Measurements from ENCODE around the gene PALM2AKAP2. TPM values are rescaled to one million over a fixed set of nuclear protein-coding genes. Genes with fewer than 3 reads are reported as not detected.

Gene PALM2AKAP2
- total RNA-seq, 1 donor from 2014 or later, result 5.5 TPM

GRCh38 chr9:109797006-109797405 lies 17.0 kb downstream of the PALM2AKAP2 start:
- no peaks in the 10 kb centered on the region for H3K9me3 Mint-ChIP-seq
- H3K4me3 Mint-ChIP-seq, result no peak overlapping the region
- H3K36me3 Mint-ChIP-seq (ENCODE audit: low read depth), result no peaks in the 10 kb centered on the region
- no peak overlapping the region for H3K27ac Mint-ChIP-seq
- peaks cover 4% of the 10 kb centered on the region for H3K27me3 Mint-ChIP-seq (ENCODE audit: insufficient read depth)
- no peaks in the 10 kb centered on the region for H3K4me1 Mint-ChIP-seq (ENCODE audit: low read depth)
- no peak for DNase-seq (ENCODE audit: low spot score)
- intact Hi-C loops (cut with micrococcal nuclease), result no loop called here

GRCh38 chr9:109797509-109797908 lies 17.5 kb downstream of the PALM2AKAP2 start:
- Mint-ChIP-seq H3K27me3 (ENCODE audit: insufficient read depth) (peaks cover 5% of the 10 kb centered on the region), H3K4me3 (no peak overlapping the region), H3K27ac (no peak overlapping the region), H3K36me3 (ENCODE audit: low read depth) (no peaks in the 10 kb centered on the region), H3K9me3 (no peaks in the 10 kb centered on the region), H3K4me1 (ENCODE audit: low read depth) (no peaks in the 10 kb centered on the region)
- no peak for DNase-seq (ENCODE audit: low spot score)
- intact Hi-C loops (cut with micrococcal nuclease), result no loop called here

- no peak overlapping the region for H3K4me3 Mint-ChIP-seq
- H3K4me1 Mint-ChIP-seq (ENCODE audit: low read depth), result no peaks in the 10 kb centered on the region
- peaks cover 9% of the 10 kb centered on the region for H3K27me3 Mint-ChIP-seq (ENCODE audit: insufficient read depth)
- intact Hi-C loops (cut with micrococcal nuclease), result no loop called here
- H3K27ac Mint-ChIP-seq, result no peak overlapping the region
- no peak for DNase-seq (ENCODE audit: low spot score)
- H3K36me3 Mint-ChIP-seq (ENCODE audit: low read depth), result no peaks in the 10 kb centered on the region
- H3K9me3 Mint-ChIP-seq, result no peaks in the 10 kb centered on the region
Observed at GRCh38 chr9:109799141-109799540, 19.1 kb downstream of the PALM2AKAP2 start.

DNA sequence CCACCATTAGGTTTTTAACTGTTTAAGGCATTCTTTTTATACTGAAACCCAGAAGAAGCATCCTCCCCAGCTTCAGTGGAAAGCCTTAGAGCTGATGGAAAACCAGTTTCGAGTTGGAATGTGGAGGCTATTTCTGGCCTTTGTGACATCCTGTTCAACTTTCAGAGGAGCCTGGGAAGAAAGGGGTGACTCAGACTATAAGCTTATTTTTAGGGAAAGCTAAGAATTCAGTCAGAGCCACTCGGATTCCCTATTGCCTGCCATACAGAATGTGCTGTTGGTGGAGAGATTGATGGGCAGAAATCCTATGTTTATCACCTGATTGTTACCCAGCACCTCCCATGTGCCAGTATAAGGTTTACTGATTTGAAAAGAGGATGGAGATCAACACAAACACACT lies 19.8 kb downstream of the PALM2AKAP2 start:
- H3K27me3 Mint-ChIP-seq (ENCODE audit: insufficient read depth), result peaks cover 7% of the 10 kb centered on the region
- intact Hi-C loops (cut with micrococcal nuclease), result no loop called here
- H3K36me3 Mint-ChIP-seq (ENCODE audit: low read depth), result no peaks in the 10 kb centered on the region
- no peak for DNase-seq (ENCODE audit: low spot score)
- H3K4me3 Mint-ChIP-seq, result no peak overlapping the region
- H3K9me3 Mint-ChIP-seq, result no peaks in the 10 kb centered on the region
- H3K4me1 Mint-ChIP-seq (ENCODE audit: low read depth), result no peaks in the 10 kb centered on the region
- H3K27ac Mint-ChIP-seq, result no peak overlapping the region

DNA sequence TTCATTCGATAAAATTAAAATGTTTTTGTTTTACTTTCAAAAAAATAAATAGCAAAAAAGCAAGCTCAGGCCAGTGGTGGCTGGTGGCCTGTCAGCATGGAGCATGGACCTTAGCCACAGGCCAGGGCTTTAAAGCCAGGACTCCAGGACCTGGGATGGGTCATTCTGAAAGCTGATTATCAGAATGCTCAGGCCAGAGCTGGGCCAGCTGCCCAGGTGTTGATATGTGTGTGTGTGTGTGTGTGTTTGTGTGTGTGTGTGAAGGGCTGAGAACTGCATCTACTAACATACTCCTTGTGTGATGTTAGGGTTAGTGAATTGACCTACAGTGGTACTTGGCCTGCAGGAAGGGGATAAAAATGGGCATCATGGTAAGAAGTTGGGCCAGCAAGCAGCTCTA lies 21.5 kb downstream of the PALM2AKAP2 start:
- no peaks in the 10 kb centered on the region for H3K36me3 Mint-ChIP-seq (ENCODE audit: low read depth)

DNA sequence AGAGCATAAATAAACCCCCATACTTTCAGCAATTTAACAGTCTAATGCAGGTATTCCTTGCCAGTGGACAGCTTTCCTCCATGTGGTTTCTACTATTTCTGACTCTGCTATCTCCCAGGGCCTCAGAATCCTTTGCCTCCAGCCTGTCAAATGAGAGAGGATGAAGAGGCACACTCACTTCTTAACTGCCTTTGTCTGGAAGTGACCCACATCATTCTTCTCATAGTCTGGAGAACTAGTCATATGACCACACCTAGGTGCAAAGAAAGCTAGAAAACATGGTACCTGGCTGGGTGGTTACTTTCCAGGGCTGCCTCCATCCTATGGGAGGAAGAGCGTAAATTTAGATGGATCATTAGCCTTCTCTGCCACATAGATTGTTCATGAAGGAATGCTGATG lies 22.5 kb downstream of the PALM2AKAP2 start:
- Mint-ChIP-seq H3K27ac (no peak overlapping the region), H3K4me3 (no peak overlapping the region), H3K9me3 (peaks cover 4% of the 10 kb centered on the region), H3K36me3 (ENCODE audit: low read depth) (no peaks in the 10 kb centered on the region), H3K4me1 (ENCODE audit: low read depth) (peaks cover 7% of the 10 kb centered on the region), H3K27me3 (ENCODE audit: insufficient read depth) (peaks cover 20% of the 10 kb centered on the region)
- intact Hi-C loops (cut with micrococcal nuclease), result no loop called here
- no peak for DNase-seq (ENCODE audit: low spot score)

More for the DNA sequence above, 21.5 kb downstream of the PALM2AKAP2 start:
- Mint-ChIP-seq H3K27ac (no peak overlapping the region), H3K4me3 (no peak overlapping the region), H3K4me1 (ENCODE audit: low read depth) (peaks cover 2% of the 10 kb centered on the region), H3K9me3 (no peaks in the 10 kb centered on the region), H3K27me3 (ENCODE audit: insufficient read depth) (peaks cover 16% of the 10 kb centered on the region)
- intact Hi-C loops (cut with micrococcal nuclease), result no loop called here
- no peak for DNase-seq (ENCODE audit: low spot score)

DNA sequence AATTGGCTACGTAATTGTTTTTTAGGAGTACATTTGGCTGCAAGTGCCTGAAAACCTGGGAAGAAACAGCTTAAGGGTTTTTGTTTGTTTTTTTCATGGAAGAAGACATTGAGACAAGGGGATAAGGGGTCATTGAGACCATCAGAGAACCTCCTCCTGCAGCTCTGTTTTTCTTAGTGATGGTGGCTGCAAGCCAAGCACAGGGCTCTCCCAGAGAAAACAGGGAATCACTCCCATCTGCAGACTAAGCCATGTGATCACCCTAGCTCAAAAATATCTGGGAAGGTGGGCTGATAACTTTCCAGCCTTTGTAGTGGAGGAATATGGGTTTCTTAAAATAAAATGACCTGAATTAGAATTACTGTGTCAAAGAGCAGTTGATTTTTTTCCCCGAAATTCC lies 25.1 kb downstream of the PALM2AKAP2 start:
- Mint-ChIP-seq H3K36me3 (ENCODE audit: low read depth) (no peaks in the 10 kb centered on the region), H3K27me3 (ENCODE audit: insufficient read depth) (peaks cover 19% of the 10 kb centered on the region), H3K4me1 (ENCODE audit: low read depth) (peaks cover 7% of the 10 kb centered on the region), H3K4me3 (no peak overlapping the region), H3K27ac (no peak overlapping the region), H3K9me3 (peaks cover 14% of the 10 kb centered on the region)
- intact Hi-C loops (cut with micrococcal nuclease), result no loop called here
- DNase-seq (ENCODE audit: low spot score), result no peak

GRCh38 chr9:109806506-109807115 lies 26.6 kb downstream of the PALM2AKAP2 start:
- H3K4me1 Mint-ChIP-seq (ENCODE audit: low read depth), result peaks cover 7% of the 10 kb centered on the region
- H3K27ac Mint-ChIP-seq, result no peak overlapping the region
- no peak overlapping the region for H3K4me3 Mint-ChIP-seq
- DNase-seq (ENCODE audit: low spot score), result no peak
- H3K9me3 Mint-ChIP-seq, result peaks cover 14% of the 10 kb centered on the region
- peaks cover 28% of the 10 kb centered on the region for H3K27me3 Mint-ChIP-seq (ENCODE audit: insufficient read depth)
- no peaks in the 10 kb centered on the region for H3K36me3 Mint-ChIP-seq (ENCODE audit: low read depth)
- intact Hi-C loops (cut with micrococcal nuclease), result no loop called here

DNA sequence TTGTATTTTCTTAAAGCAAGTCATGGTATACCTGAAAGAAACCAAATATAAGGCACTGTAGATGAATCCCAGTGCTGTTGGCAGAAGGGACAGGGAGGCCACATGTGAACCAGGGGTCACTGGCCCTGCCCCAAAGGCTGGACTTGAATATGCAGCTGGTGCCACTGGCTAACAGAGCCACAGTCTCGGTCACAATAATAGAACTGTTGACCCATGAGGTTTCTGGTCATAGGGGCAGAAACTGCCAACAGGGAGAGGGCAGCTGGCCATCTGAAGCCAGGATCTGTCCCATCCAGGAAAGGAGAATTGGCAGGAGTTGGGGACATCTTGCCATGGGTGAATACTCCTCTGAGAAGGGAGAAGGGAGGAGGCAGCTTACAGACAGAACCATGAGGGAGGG lies 31.9 kb downstream of the PALM2AKAP2 start:
- Mint-ChIP-seq H3K9me3 (peaks cover 11% of the 10 kb centered on the region), H3K4me1 (ENCODE audit: low read depth) (peaks cover 9% of the 10 kb centered on the region), H3K27ac (no peak overlapping the region), H3K27me3 (ENCODE audit: insufficient read depth) (peaks cover 10% of the 10 kb centered on the region), H3K36me3 (ENCODE audit: low read depth) (no peaks in the 10 kb centered on the region), H3K4me3 (no peak overlapping the region)
- intact Hi-C loops (cut with micrococcal nuclease), result loop anchor here (10.0 kb wide), 2 partner anchors 77 to 367 kb away; no protein-coding TSS in a partner anchor
- DNase-seq (ENCODE audit: low spot score), result no peak

DNA sequence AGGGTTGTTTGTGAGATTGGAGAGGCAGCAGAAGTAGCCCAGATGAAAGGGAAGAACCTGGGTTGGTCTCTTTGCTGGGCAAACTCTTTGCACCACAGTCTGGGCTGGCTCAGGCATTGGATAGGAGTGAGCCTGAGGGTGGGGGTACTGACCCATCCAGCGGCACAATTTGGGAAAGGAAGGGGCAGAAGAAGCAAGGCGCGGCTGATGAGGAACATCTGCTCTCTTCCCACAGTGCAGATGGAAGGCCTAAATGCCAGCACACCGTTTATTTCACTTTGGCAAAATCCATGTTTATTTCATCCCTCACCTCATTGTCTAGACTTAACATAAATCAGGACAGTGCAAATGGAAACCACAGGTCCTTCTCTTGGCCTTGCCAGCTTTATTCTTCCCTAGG lies 32.3 kb downstream of the PALM2AKAP2 start:
- no peak overlapping the region for H3K27ac Mint-ChIP-seq
- no peak overlapping the region for H3K4me3 Mint-ChIP-seq
- peaks cover 10% of the 10 kb centered on the region for H3K9me3 Mint-ChIP-seq
- intact Hi-C loops (cut with micrococcal nuclease), result loop anchor here (10.0 kb wide), 2 partner anchors 78 to 368 kb away; no protein-coding TSS in a partner anchor
- H3K4me1 Mint-ChIP-seq (ENCODE audit: low read depth), result peaks cover 7% of the 10 kb centered on the region
- no peak for DNase-seq (ENCODE audit: low spot score)
- H3K36me3 Mint-ChIP-seq (ENCODE audit: low read depth), result no peaks in the 10 kb centered on the region
- H3K27me3 Mint-ChIP-seq (ENCODE audit: insufficient read depth), result peaks cover 9% of the 10 kb centered on the region

DNA sequence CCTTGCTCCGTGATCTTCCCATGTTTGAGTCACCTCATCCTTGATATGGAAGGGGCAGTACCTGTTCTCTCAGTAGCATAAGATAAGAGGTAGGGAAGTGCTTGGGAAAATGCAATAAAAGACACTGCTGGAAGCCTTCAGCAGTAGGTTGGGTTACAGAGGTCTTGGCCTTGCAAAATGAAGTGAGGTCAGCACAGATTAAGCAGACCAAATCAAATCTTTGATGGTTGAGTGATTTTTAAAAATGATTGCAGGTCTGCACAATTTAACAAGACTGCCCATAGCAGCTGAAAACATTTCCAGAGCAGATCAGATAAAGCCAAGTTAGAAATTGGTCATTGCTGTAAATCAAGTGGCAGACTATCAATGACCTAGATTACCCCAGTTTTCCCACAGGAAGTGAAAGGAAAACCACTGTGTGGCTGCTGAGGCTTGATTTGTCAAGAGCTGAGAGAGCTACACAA lies 32.9 kb downstream of the PALM2AKAP2 start:
- no peaks in the 10 kb centered on the region for H3K36me3 Mint-ChIP-seq (ENCODE audit: low read depth)
- H3K9me3 Mint-ChIP-seq, result peaks cover 9% of the 10 kb centered on the region
- DNase-seq (ENCODE audit: low spot score), result no peak
- H3K4me1 Mint-ChIP-seq (ENCODE audit: low read depth), result peaks cover 11% of the 10 kb centered on the region
- no peak overlapping the region for H3K4me3 Mint-ChIP-seq
- no peak overlapping the region for H3K27ac Mint-ChIP-seq
- peaks cover 10% of the 10 kb centered on the region for H3K27me3 Mint-ChIP-seq (ENCODE audit: insufficient read depth)
- intact Hi-C loops (cut with micrococcal nuclease), result loop anchor here (10.0 kb wide), 2 partner anchors 78 to 368 kb away; no protein-coding TSS in a partner anchor

GRCh38 chr9:109813303-109813702 lies 33.3 kb downstream of the PALM2AKAP2 start:
- Mint-ChIP-seq H3K4me1 (ENCODE audit: low read depth) (peaks cover 14% of the 10 kb centered on the region), H3K36me3 (ENCODE audit: low read depth) (no peaks in the 10 kb centered on the region), H3K27ac (no peak overlapping the region), H3K4me3 (no peak overlapping the region), H3K9me3 (peaks cover 4% of the 10 kb centered on the region), H3K27me3 (ENCODE audit: insufficient read depth) (peaks cover 10% of the 10 kb centered on the region)
- intact Hi-C loops (cut with micrococcal nuclease), result loop anchor here (10.0 kb wide), 2 partner anchors 79 to 369 kb away; no protein-coding TSS in a partner anchor
- DNase-seq (ENCODE audit: low spot score), result no peak

DNA sequence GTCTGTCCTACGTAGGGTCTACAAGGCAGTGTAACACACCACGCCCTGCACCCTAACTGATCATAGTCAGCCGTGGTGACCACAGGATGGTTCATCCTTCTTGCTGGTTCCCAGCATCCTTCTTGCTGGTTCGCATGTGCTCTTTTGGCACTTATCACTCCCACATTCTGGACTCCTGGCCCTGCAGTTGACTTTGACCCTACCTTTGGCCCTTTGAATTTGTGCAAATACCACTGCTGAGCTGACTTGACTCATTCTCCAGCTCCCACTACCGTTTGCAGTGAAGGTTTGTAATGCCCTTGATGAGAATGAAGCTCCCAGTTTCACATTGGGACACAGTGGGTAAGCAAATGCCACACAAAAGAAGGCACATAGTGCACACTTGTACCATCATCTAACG lies 33.8 kb downstream of the PALM2AKAP2 start:
- no peak overlapping the region for H3K4me3 Mint-ChIP-seq
- peaks cover 10% of the 10 kb centered on the region for H3K27me3 Mint-ChIP-seq (ENCODE audit: insufficient read depth)
- H3K27ac Mint-ChIP-seq, result no peak overlapping the region
- intact Hi-C loops (cut with micrococcal nuclease), result loop anchor here (10.0 kb wide), 2 partner anchors 79 to 369 kb away; no protein-coding TSS in a partner anchor
- H3K9me3 Mint-ChIP-seq, result no peaks in the 10 kb centered on the region
- DNase-seq (ENCODE audit: low spot score), result no peak
- H3K36me3 Mint-ChIP-seq (ENCODE audit: low read depth), result no peaks in the 10 kb centered on the region
- peaks cover 14% of the 10 kb centered on the region for H3K4me1 Mint-ChIP-seq (ENCODE audit: low read depth)
